Measurements from ENCODE around the gene SGIP1.

Gene SGIP1

GRCh38 chr1:66729119-66729518 is 195.2 kb downstream of the SGIP1 start:
- H3K9me2 ChIP-seq (replicated peaks; ENCODE audit: insufficient read depth, low read length) = no peaks in the 10 kb centered on the region
- no peak overlapping the region for H3K9ac ChIP-seq (ENCODE audit: low read length)
- DNase-seq = peak; percentile 36

GRCh38 chr1:66729523-66729922 is 195.6 kb downstream of the SGIP1 start:
- H3K9me2 ChIP-seq (replicated peaks; ENCODE audit: insufficient read depth, low read length) = no peaks in the 10 kb centered on the region
- no peaks in the 10 kb centered on the region for H3K36me3 ChIP-seq (replicated peaks; ENCODE audit: insufficient read depth, low read length)
- H3K9me3 ChIP-seq (replicated peaks; ENCODE audit: insufficient read depth, low read length) = no peaks in the 10 kb centered on the region
- H3K27me3 ChIP-seq (replicated peaks; ENCODE audit: insufficient read depth, low read length) = no peaks in the 10 kb centered on the region
- peaks cover 16% of the 10 kb centered on the region for H3F3A ChIP-seq (ENCODE audit: insufficient read depth, low read length)
- no peak overlapping the region for H2AFZ ChIP-seq (ENCODE audit: low read length)
- no peaks in the 10 kb centered on the region for H3K79me2 ChIP-seq (ENCODE audit: low read length)
- TF ChIP-seq EZH2phosphoT487 (IDR thresholded peaks at IDR 0.05; ENCODE audit: low read length) = no peak
- no peak for TF ChIP-seq EZH2 (optimal IDR thresholded peaks at IDR 0.05; ENCODE audit: low read depth, low read length)
- TF ChIP-seq, protein P1, sequence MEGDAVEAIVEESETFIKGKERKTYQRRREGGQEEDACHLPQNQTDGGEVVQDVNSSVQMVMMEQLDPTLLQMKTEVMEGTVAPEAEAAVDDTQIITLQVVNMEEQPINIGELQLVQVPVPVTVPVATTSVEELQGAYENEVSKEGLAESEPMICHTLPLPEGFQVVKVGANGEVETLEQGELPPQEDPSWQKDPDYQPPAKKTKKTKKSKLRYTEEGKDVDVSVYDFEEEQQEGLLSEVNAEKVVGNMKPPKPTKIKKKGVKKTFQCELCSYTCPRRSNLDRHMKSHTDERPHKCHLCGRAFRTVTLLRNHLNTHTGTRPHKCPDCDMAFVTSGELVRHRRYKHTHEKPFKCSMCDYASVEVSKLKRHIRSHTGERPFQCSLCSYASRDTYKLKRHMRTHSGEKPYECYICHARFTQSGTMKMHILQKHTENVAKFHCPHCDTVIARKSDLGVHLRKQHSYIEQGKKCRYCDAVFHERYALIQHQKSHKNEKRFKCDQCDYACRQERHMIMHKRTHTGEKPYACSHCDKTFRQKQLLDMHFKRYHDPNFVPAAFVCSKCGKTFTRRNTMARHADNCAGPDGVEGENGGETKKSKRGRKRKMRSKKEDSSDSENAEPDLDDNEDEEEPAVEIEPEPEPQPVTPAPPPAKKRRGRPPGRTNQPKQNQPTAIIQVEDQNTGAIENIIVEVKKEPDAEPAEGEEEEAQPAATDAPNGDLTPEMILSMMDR (IDR thresholded peaks at IDR 0.05; ENCODE audit: low read length) = no peak
- H3K4me3 ChIP-seq (ENCODE audit: low read length) = no peak overlapping the region
- H3K4me1 ChIP-seq (ENCODE audit: low read length) = peaks cover 51% of the 10 kb centered on the region
- no peak overlapping the region for H3K9ac ChIP-seq (ENCODE audit: low read length)
- no peak for DNase-seq
- H4K20me1 ChIP-seq (ENCODE audit: insufficient read depth, low read length) = no peaks in the 10 kb centered on the region
- H3K27ac ChIP-seq (ENCODE audit: low read length) = no peak overlapping the region
- H3K4me2 ChIP-seq (ENCODE audit: low read depth, low read length) = no peak overlapping the region

More at GRCh38 chr1:66729119-66729518, 195.2 kb downstream of the SGIP1 start:
- Histone ChIP-seq H3K4me1 (ENCODE audit: low read length) (peaks cover 48% of the 10 kb centered on the region), H3K36me3 (replicated peaks; ENCODE audit: insufficient read depth, low read length) (no peaks in the 10 kb centered on the region), H3K27me3 (replicated peaks; ENCODE audit: insufficient read depth, low read length) (no peaks in the 10 kb centered on the region), H3K4me3 (ENCODE audit: low read length) (no peak overlapping the region), H3K79me2 (ENCODE audit: low read length) (no peaks in the 10 kb centered on the region), H2AFZ (ENCODE audit: low read length) (no peak overlapping the region), H3K27ac (ENCODE audit: low read length) (no peak overlapping the region; the same call in 1 of the 2 replicates), H4K20me1 (ENCODE audit: insufficient read depth, low read length) (no peaks in the 10 kb centered on the region), H3F3A (ENCODE audit: insufficient read depth, low read length) (peaks cover 16% of the 10 kb centered on the region), H3K4me2 (ENCODE audit: low read depth, low read length) (no peak overlapping the region), H3K9me3 (replicated peaks; ENCODE audit: insufficient read depth, low read length) (no peaks in the 10 kb centered on the region)
- TF ChIP-seq, protein P1 (IDR thresholded peaks at IDR 0.05; ENCODE audit: low read length) = no peak
- TF ChIP-seq EZH2 (optimal IDR thresholded peaks at IDR 0.05; ENCODE audit: low read depth, low read length) = no peak
- TF ChIP-seq EZH2phosphoT487 (IDR thresholded peaks at IDR 0.05; ENCODE audit: low read length) = no peak

DNA sequence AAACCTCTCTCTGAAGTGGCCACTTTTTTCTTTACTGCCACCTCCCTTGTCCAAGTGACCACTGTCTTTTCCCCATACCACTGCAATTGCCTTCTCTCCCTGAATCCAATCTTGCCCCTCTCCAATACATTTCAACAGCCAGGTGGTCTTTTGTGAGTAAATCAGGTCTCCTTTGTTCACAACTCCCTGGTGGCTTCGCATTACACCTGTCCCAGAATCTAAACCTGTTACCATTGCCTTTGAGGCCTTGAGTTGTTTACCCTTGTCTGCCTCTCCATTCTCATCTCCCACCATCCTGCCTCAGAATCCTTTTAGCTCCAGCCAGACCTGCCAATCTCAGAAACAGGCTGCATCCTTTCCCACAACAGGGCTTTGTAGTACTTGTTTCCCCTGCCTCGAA is 196.5 kb downstream of the SGIP1 start:
- peaks cover 16% of the 10 kb centered on the region for H3F3A ChIP-seq (ENCODE audit: insufficient read depth, low read length)
- no peaks in the 10 kb centered on the region for H3K36me3 ChIP-seq (replicated peaks; ENCODE audit: insufficient read depth, low read length)
- no peak overlapping the region for H3K4me3 ChIP-seq (ENCODE audit: low read length)
- TF ChIP-seq, protein P1 (IDR thresholded peaks at IDR 0.05; ENCODE audit: low read length) = no peak
- TF ChIP-seq EZH2phosphoT487 (IDR thresholded peaks at IDR 0.05; ENCODE audit: low read length) = no peak
- TF ChIP-seq EZH2 (optimal IDR thresholded peaks at IDR 0.05; ENCODE audit: low read depth, low read length) = no peak
- no peak overlapping the region for H2AFZ ChIP-seq (ENCODE audit: low read length)
- H3K4me2 ChIP-seq (ENCODE audit: low read depth, low read length) = no peak overlapping the region
- no peaks in the 10 kb centered on the region for H3K9me3 ChIP-seq (replicated peaks; ENCODE audit: insufficient read depth, low read length)
- no peaks in the 10 kb centered on the region for H3K27me3 ChIP-seq (replicated peaks; ENCODE audit: insufficient read depth, low read length)
- H3K9ac ChIP-seq (ENCODE audit: low read length) = no peak overlapping the region
- H4K20me1 ChIP-seq (ENCODE audit: insufficient read depth, low read length) = no peaks in the 10 kb centered on the region
- DNase-seq = no peak
- H3K79me2 ChIP-seq (ENCODE audit: low read length) = no peaks in the 10 kb centered on the region
- no peak overlapping the region for H3K27ac ChIP-seq (ENCODE audit: low read length)
- H3K4me1 ChIP-seq (ENCODE audit: low read length) = peaks cover 51% of the 10 kb centered on the region
- no peaks in the 10 kb centered on the region for H3K9me2 ChIP-seq (replicated peaks; ENCODE audit: insufficient read depth, low read length)
